GM21723 (cell line): ENCODE data around the gene CADM2.

Source experiments
- ATAC-seq: cut with Tn5 transposase; IDR thresholded peaks from one replicate; pipeline ENCODE4 v1.9.1; 2021; ENCODE audit warnings: mild to moderate bottlenecking, moderate library complexity; ENCODE audit not compliant: unreplicated experiment

The CADM2 gene

GRCh38 chr3:85182975-85183752, 224.4 kb downstream of the CADM2 start:
- no peak for ATAC-seq

- no peak for ATAC-seq
Observed at GRCh38 chr3:85185495-85185894, 226.7 kb downstream of the CADM2 start.

- no peak for ATAC-seq
Observed at GRCh38 chr3:85189731-85190130, 230.9 kb downstream of the CADM2 start.

GRCh38 chr3:85193565-85193964, 234.8 kb downstream of the CADM2 start:
- no peak for ATAC-seq

GRCh38 chr3:85208650-85209049, 249.9 kb downstream of the CADM2 start:
- ATAC-seq: no peak

GRCh38 chr3:85210540-85210939, 251.8 kb downstream of the CADM2 start:
- no peak for ATAC-seq

- no peak for ATAC-seq
Observed at GRCh38 chr3:85228966-85229365, 270.2 kb downstream of the CADM2 start.

GRCh38 chr3:85244091-85244490, 285.3 kb downstream of the CADM2 start:
- no peak for ATAC-seq

- ATAC-seq: no peak
Observed at GRCh38 chr3:85244519-85244918, 285.7 kb downstream of the CADM2 start.

GRCh38 chr3:85251766-85252165, 293.0 kb downstream of the CADM2 start:
- no peak for ATAC-seq

GRCh38 chr3:85252686-85253085, 293.9 kb downstream of the CADM2 start:
- no peak for ATAC-seq

- ATAC-seq: no peak
Observed at GRCh38 chr3:85254738-85255137, 295.9 kb downstream of the CADM2 start.

- ATAC-seq: no peak
Observed at GRCh38 chr3:85255949-85256348, 297.2 kb downstream of the CADM2 start.

- ATAC-seq: no peak
Observed at GRCh38 chr3:85258326-85258725, 299.5 kb downstream of the CADM2 start.

- ATAC-seq: no peak
Observed at GRCh38 chr3:85258819-85259218, 300.0 kb downstream of the CADM2 start.

GRCh38 chr3:85259748-85260147, 301.0 kb downstream of the CADM2 start:
- no peak for ATAC-seq

GRCh38 chr3:85264381-85264780, 305.6 kb downstream of the CADM2 start:
- no peak for ATAC-seq

GRCh38 chr3:85270488-85270887, 311.7 kb downstream of the CADM2 start:
- ATAC-seq: no peak

GRCh38 chr3:85271911-85272310, 313.1 kb downstream of the CADM2 start:
- no peak for ATAC-seq

GRCh38 chr3:85288257-85288656, 329.5 kb downstream of the CADM2 start:
- no peak for ATAC-seq

- ATAC-seq: no peak
Observed at GRCh38 chr3:85297291-85297690, 338.5 kb downstream of the CADM2 start.

GRCh38 chr3:85298032-85298431, 339.2 kb downstream of the CADM2 start:
- ATAC-seq: no peak

- no peak for ATAC-seq
Observed at GRCh38 chr3:85303156-85303555, 344.4 kb downstream of the CADM2 start.
